ENCODE measurements around the gene JMJD8.

GRCh38 chr16:702341-702740, 18.2 kb upstream of the JMJD8 start:
- TF ChIP-seq CTCF (IDR thresholded peaks at IDR 0.05), result no peak
- no peak for TF ChIP-seq POLR2A (IDR thresholded peaks at IDR 0.05)
- no peak for TF ChIP-seq EP300 (IDR thresholded peaks at IDR 0.05)

Data from ovary (tissue), 3 donors.